Uterus (tissue), 4 donors: ENCODE measurements around the gene KISS1R. TPM values are rescaled to one million over a fixed set of nuclear protein-coding genes. Genes with fewer than 3 reads are reported as not detected.

Experiments used
- DNase-seq, 2 donors: peaks; one replicate each; pipeline ENCODE4 v3.0.0-alpha.2; 2019 to 2020
- H3K27ac ChIP-seq, 2 donors: fragments of 200-600 bp; sonication (generic); 1 replicate in 1 of 2; 2 replicates in 1 of 2; pipeline ENCODE4 v1.5.1; 2016 to 2018
- H3K27me3 ChIP-seq, 2 donors: fragments of 200-600 bp; sonication (generic); one replicate each; pipeline ENCODE4 v1.5.1; 2018 to 2019; ENCODE audit warnings: control low read depth in 1 of 2
- H3K36me3 ChIP-seq, 2 donors: fragments of 200-600 bp; sonication (generic); one replicate each; pipeline ENCODE4 v1.5.1; 2019; ENCODE audit warnings: control low read depth in 1 of 2
- H3K4me1 ChIP-seq, 2 donors: fragments of 200-600 bp; sonication (generic); one replicate each; pipeline ENCODE4 v1.5.1; 2018 to 2019; ENCODE audit warnings: control low read depth in 1 of 2
- H3K4me3 ChIP-seq, 2 donors: fragments of 200-600 bp; sonication (generic); 1 replicate in 1 of 2; 2 replicates in 1 of 2; pipeline ENCODE4 v1.5.1; 2018 to 2019; ENCODE audit warnings: mild to moderate bottlenecking in 1 of 2
- H3K9me3 ChIP-seq, 2 donors: fragments of 200-600 bp; sonication (generic); one replicate each; pipeline ENCODE4 v1.5.1; 2019; ENCODE audit warnings: control low read depth in 1 of 2
- CTCF ChIP-seq, 4 experiments: fragments of 200-600 bp in 2 of 4; fragments of 450-650 bp in 2 of 4; sonication (generic) in 2 of 4; IDR thresholded peaks; one replicate each; pipeline ENCODE4 v1.5.1; 2016 to 2019; ENCODE audit warnings: antibody characterized with exemption in 4 of 4, mild to moderate bottlenecking in 2 of 4, moderate library complexity in 1 of 4
- POLR2A ChIP-seq, 2 donors: fragments of 450-650 bp; IDR thresholded peaks; one replicate each; pipeline ENCODE4 v1.6.1; 2016; ENCODE audit warnings: antibody characterized with exemption in 2 of 2, mild to moderate bottlenecking in 1 of 2, moderate library complexity in 1 of 2
- intact Hi-C: fragments of 100-400 bp; cut with DNase I; formaldehyde crosslinking; loops from one replicate; pipeline ENCODE4 v1.15.1; 2023; ENCODE audit warnings: low total_unique reads
- small RNA-seq: library from RNA; depleted of rRNA; stranded (forward); fragments of <200 nt; gene quantifications from one replicate; pipeline ENCODE3, GENCODE V24; 2016
- total RNA-seq, 4 donors: library from RNA; depleted of rRNA in 3 of 4; stranded (reverse); fragments of >200 nt in 3 of 4; gene quantifications; one replicate each; pipeline versions ENCODE4 v1.1.0 to v1.2.4, GENCODE V29; 2014 to 2023
- donor health status: DM: yes; HTN: yes; CAD: no.

Gene KISS1R
- total RNA-seq, 4 donors from 2014 or later: 0.14 TPM; not detected in 3

- intact Hi-C loops: no loop called here
- Histone ChIP-seq H3K4me3 (no peak overlapping the region), H3K27ac (no peak overlapping the region), H3K27me3 (no peaks in the 10 kb centered on the region), H3K9me3 (peaks cover 0 to 7% of the 10 kb centered on the region in 2 donors), H3K36me3 (no peaks in the 10 kb centered on the region), H3K4me1 (no peaks in the 10 kb centered on the region)
- TF ChIP-seq CTCF (IDR thresholded peaks at IDR 0.05) (no peak), POLR2A (IDR thresholded peaks at IDR 0.05) (no peak)
- no peak for DNase-seq
These were observed 49.5 kb downstream of the KISS1R start for GRCh38 chr19:966485-967088.

Small RNA genes within 50 kb of the gene (small RNA-seq; reads per million reads assigned to genes)
- not detected for gene RNU6-9

Other genes with a start within 250 kb of the KISS1R start
- gene FSTL3, start 240.9 kb upstream of the KISS1R start, total RNA-seq: 10 to 100 TPM; 25.3 to 71.7 (median 37.3) TPM
- gene PRSS57, start 221.9 kb upstream of the KISS1R start, total RNA-seq: not detected
- gene PALM, start 208.4 kb upstream of the KISS1R start, total RNA-seq: 10 to 100 TPM; 12.6 to 91.0 (median 42.2) TPM
- 1 to 10 TPM in 1 of 4 donors, under 1 TPM in 3; 0.26 to 5.5 (median 0.39) TPM for gene MISP, start 166.2 kb upstream of the KISS1R start, total RNA-seq
- 100 to 1,000 TPM in 2 of 4 donors, 10 to 100 TPM in 2; 45.0 to 278 (median 106) TPM for gene PTBP1, start 119.9 kb upstream of the KISS1R start, total RNA-seq
- 1 to 10 TPM in 1 of 4 donors, not detected in 3; 3.4 TPM for gene PLPPR3, start 95.4 kb upstream of the KISS1R start, total RNA-seq
- 1 to 10 TPM in 1 of 4 donors, under 1 TPM in 1, not detected in 2; 0.85 to 2.6 TPM for gene AZU1, start 89.5 kb upstream of the KISS1R start, total RNA-seq
- gene PRTN3, start 76.3 kb upstream of the KISS1R start, total RNA-seq: 1 to 10 TPM in 1 of 4 donors, not detected in 3; 2.9 TPM
- gene ELANE, start 65.0 kb upstream of the KISS1R start, total RNA-seq: 1 to 10 TPM in 1 of 4 donors, not detected in 3; 3.4 TPM
- 100 to 1,000 TPM in 1 of 4 donors, 10 to 100 TPM in 1, 1 to 10 TPM in 2; 3.2 to 233 (median 50.2) TPM for gene CFD, start 57.7 kb upstream of the KISS1R start, total RNA-seq
- gene MED16, start 24.1 kb upstream of the KISS1R start, total RNA-seq: 10 to 100 TPM; 12.0 to 69.1 (median 43.1) TPM
- gene RNU6-9, start 23.8 kb upstream of the KISS1R start, total RNA-seq: not detected
- gene R3HDM4, start 4.1 kb upstream of the KISS1R start, total RNA-seq: 10 to 100 TPM in 3 of 4 donors, 1 to 10 TPM in 1; 5.3 to 38.2 (median 21.2) TPM
- 10 to 100 TPM in 1 of 4 donors, 1 to 10 TPM in 3; 1.3 to 22.0 (median 3.8) TPM for gene ARID3A, start 8.7 kb downstream of the KISS1R start, total RNA-seq
- 10 to 100 TPM; 13.6 to 34.9 (median 17.3) TPM for gene WDR18, start 67.0 kb downstream of the KISS1R start, total RNA-seq
- gene GRIN3B, start 83.1 kb downstream of the KISS1R start, total RNA-seq: under 1 TPM in 1 of 4 donors, not detected in 3; 0.48 TPM
- gene TMEM259, start 103.8 kb downstream of the KISS1R start, total RNA-seq: 100 to 1,000 TPM in 1 of 4 donors, 10 to 100 TPM in 3; 47.4 to 164 (median 56.9) TPM
- gene RNU6-2, start 104.2 kb downstream of the KISS1R start, total RNA-seq: not detected
- gene CNN2, start 109.3 kb downstream of the KISS1R start, total RNA-seq: 100 to 1,000 TPM in 2 of 4 donors, 10 to 100 TPM in 2; 14.3 to 186 (median 88.5) TPM
- 10 to 100 TPM in 1 of 4 donors, 1 to 10 TPM in 2, under 1 TPM in 1; 0.59 to 10.4 (median 2.7) TPM for gene ABCA7, start 122.8 kb downstream of the KISS1R start, total RNA-seq
- 100 to 1,000 TPM in 1 of 4 donors, 1 to 10 TPM in 3; 4.1 to 154 (median 8.6) TPM for gene ARHGAP45, start 149.8 kb downstream of the KISS1R start, total RNA-seq
- 100 to 1,000 TPM in 1 of 4 donors, 10 to 100 TPM in 3; 13.6 to 112 (median 59.8) TPM for gene POLR2E, start 178.0 kb downstream of the KISS1R start, total RNA-seq
- gene GPX4, start 186.7 kb downstream of the KISS1R start, total RNA-seq: 100 to 1,000 TPM in 3 of 4 donors, 10 to 100 TPM in 1; 68.2 to 357 (median 163) TPM